ENCODE data around the gene OR51F2.
"Not testable (repeated sequence)": the region's sequence is repeated elsewhere in the genome, so short reads cannot be mapped to it uniquely, and the experiment has no call there.

OR51F2 gene

GRCh38 chr11:4839851-4840549, 18.9 kb downstream of the OR51F2 start:
- TF ChIP-seq POLR2A (IDR thresholded peaks at IDR 0.05; ENCODE audit: low read depth, low read length) (no peak), TAF1 (IDR thresholded peaks at IDR 0.05; ENCODE audit: borderline replicate concordance, low read depth, low read length) (no peak), POLR2AphosphoS5 (IDR thresholded peaks at IDR 0.05; ENCODE audit: low read depth, low read length) (no peak)
- DNase-seq (ENCODE audit: insufficient read length) (no peak), FAIRE-seq (no peak)

- DNase-seq (ENCODE audit: insufficient read length) (no peak), FAIRE-seq (no peak)
- TF ChIP-seq TAF1 (IDR thresholded peaks at IDR 0.05; ENCODE audit: borderline replicate concordance, low read depth, low read length) (no peak), POLR2AphosphoS5 (IDR thresholded peaks at IDR 0.05; ENCODE audit: low read depth, low read length) (no peak), POLR2A (IDR thresholded peaks at IDR 0.05; ENCODE audit: low read depth, low read length) (no peak)
Observed at GRCh38 chr11:4848908-4849532, 27.9 kb downstream of the OR51F2 start, which contains the start of gene OR51S1. TSS of gene OR51S1 (minus strand) at chr11:4849208. CDS start at chr11:4849208, 0 bp downstream.

- FAIRE-seq (no peak), DNase-seq (ENCODE audit: insufficient read length) (no peak)
- TF ChIP-seq TAF1 (IDR thresholded peaks at IDR 0.05; ENCODE audit: borderline replicate concordance, low read depth, low read length) (no peak), POLR2AphosphoS5 (IDR thresholded peaks at IDR 0.05; ENCODE audit: low read depth, low read length) (no peak), POLR2A (IDR thresholded peaks at IDR 0.05; ENCODE audit: low read depth, low read length) (no peak)
Observed at GRCh38 chr11:4851033-4851432, 29.9 kb downstream of the OR51F2 start.

GRCh38 chr11:4854286-4854685, 33.2 kb downstream of the OR51F2 start:
- not testable (repeated sequence) for DNase-seq (ENCODE audit: insufficient read length); FAIRE-seq

GRCh38 chr11:4862447-4863236, 41.5 kb downstream of the OR51F2 start:
- DNase-seq (ENCODE audit: insufficient read length) (no peak), FAIRE-seq (no peak)
- no peak for TF ChIP-seq TAF1 (IDR thresholded peaks at IDR 0.05; ENCODE audit: borderline replicate concordance, low read depth, low read length)
- no peak for TF ChIP-seq POLR2AphosphoS5 (IDR thresholded peaks at IDR 0.05; ENCODE audit: low read depth, low read length)
- no peak for TF ChIP-seq POLR2A (IDR thresholded peaks at IDR 0.05; ENCODE audit: low read depth, low read length)

GRCh38 chr11:4863876-4864275, 42.8 kb downstream of the OR51F2 start:
- no peak for TF ChIP-seq POLR2A (IDR thresholded peaks at IDR 0.05; ENCODE audit: low read depth, low read length)
- no peak for TF ChIP-seq POLR2AphosphoS5 (IDR thresholded peaks at IDR 0.05; ENCODE audit: low read depth, low read length)
- no peak for TF ChIP-seq TAF1 (IDR thresholded peaks at IDR 0.05; ENCODE audit: borderline replicate concordance, low read depth, low read length)

GRCh38 chr11:4865855-4866254, 44.7 kb downstream of the OR51F2 start:
- DNase-seq (ENCODE audit: insufficient read length) = no peak
- no peak for FAIRE-seq
- TF ChIP-seq POLR2AphosphoS5 (IDR thresholded peaks at IDR 0.05; ENCODE audit: low read depth, low read length) (no peak), POLR2A (IDR thresholded peaks at IDR 0.05; ENCODE audit: low read depth, low read length) (no peak)

More at GRCh38 chr11:4863876-4864275, 42.8 kb downstream of the OR51F2 start:
- FAIRE-seq = no peak
- DNase-seq (ENCODE audit: insufficient read length) = no peak

All from GM12892 (cell line).